Stimulated activated CD4-positive, alpha-beta T cell treated with anti-CD3 and anti-CD28 coated beads, Interleukin-1b, Interleukin-23, amount 100 ng/mL, for 4 hours (primary cell): Measurements from ENCODE around the gene TF.

ENCODE experiments used
- DNase-seq, 2 donors: peaks; one replicate each; pipeline ENCODE4 v3.0.0-alpha.2; 2020; ENCODE audit warnings: low read depth in 2 of 2

Gene TF

GRCh38 chr3:133747373-133747772 is 1.2 kb downstream of the TF start:
- DNase-seq, result no peak

- no peak for DNase-seq
Observed at GRCh38 chr3:133747907-133748639, 1.9 kb downstream of the TF start.

GRCh38 chr3:133749427-133750258 is 3.5 kb downstream of the TF start:
- DNase-seq, result no peak

GRCh38 chr3:133750259-133750656 is 4.1 kb downstream of the TF start:
- DNase-seq, result no peak

GRCh38 chr3:133753107-133753778 is 7.0 kb downstream of the TF start:
- no peak for DNase-seq

GRCh38 chr3:133753779-133754164 is 7.6 kb downstream of the TF start:
- DNase-seq, result no peak

- no peak for DNase-seq
Observed at GRCh38 chr3:133754455-133754854, 8.3 kb downstream of the TF start.

GRCh38 chr3:133754973-133755828 is 9.0 kb downstream of the TF start:
- DNase-seq, result no peak

- no peak for DNase-seq
Observed at GRCh38 chr3:133756716-133757694, 10.8 kb downstream of the TF start.

- no peak for DNase-seq
Observed at GRCh38 chr3:133757701-133758567, 11.7 kb downstream of the TF start.

GRCh38 chr3:133758568-133758928 is 12.4 kb downstream of the TF start:
- no peak for DNase-seq

- no peak for DNase-seq
Observed at GRCh38 chr3:133758964-133759739, 13.0 kb downstream of the TF start.

- DNase-seq, result no peak
Observed at GRCh38 chr3:133759740-133760305, 13.6 kb downstream of the TF start.

GRCh38 chr3:133760916-133761315 is 14.7 kb downstream of the TF start:
- DNase-seq, result no peak

GRCh38 chr3:133761605-133762484 is 15.7 kb downstream of the TF start:
- DNase-seq, result no peak

GRCh38 chr3:133762539-133762938 is 16.3 kb downstream of the TF start:
- DNase-seq, result no peak
